Endothelial cell (in vitro differentiated cells): Measurements from ENCODE around the gene NEURL1. TPM values are rescaled to one million over a fixed set of nuclear protein-coding genes. Genes with fewer than 3 reads are reported as not detected.

Source experiments
- DNase-seq: peaks from one replicate; pipeline ENCODE4 v3.0.0; 2021; ENCODE audit warnings: low spot score
- H3K27ac Mint-ChIP-seq: one replicate; pipeline ENCODE4 v1.8.0; 2021; ENCODE audit warnings: mixed read lengths, inconsistent platforms; ENCODE audit not compliant: unreplicated experiment
- H3K27me3 Mint-ChIP-seq: one replicate; pipeline ENCODE4 v1.8.0; 2021; ENCODE audit warnings: mild to moderate bottlenecking, moderate library complexity, mixed read lengths, inconsistent platforms; ENCODE audit not compliant: unreplicated experiment
- H3K36me3 Mint-ChIP-seq: one replicate; pipeline ENCODE4 v1.8.0; 2021; ENCODE audit warnings: mild to moderate bottlenecking, low read depth, mixed read lengths, inconsistent platforms; ENCODE audit not compliant: unreplicated experiment
- H3K4me1 Mint-ChIP-seq: one replicate; pipeline ENCODE4 v1.8.0; 2021; ENCODE audit warnings: mild to moderate bottlenecking, mixed read lengths, inconsistent platforms; ENCODE audit not compliant: unreplicated experiment
- H3K4me3 Mint-ChIP-seq: one replicate; pipeline ENCODE4 v1.8.0; 2021; ENCODE audit warnings: mild to moderate bottlenecking, mixed read lengths, inconsistent platforms; ENCODE audit not compliant: unreplicated experiment
- H3K9me3 Mint-ChIP-seq: one replicate; pipeline ENCODE4 v1.8.0; 2021; ENCODE audit warnings: mixed read lengths, inconsistent platforms; ENCODE audit not compliant: unreplicated experiment
- total RNA-seq: library from RNA; stranded (reverse); fragmentation: NEBNext Ultra II Directional; extraction: Animal tissue kit (Norgen Biotek cat#: 25700); gene quantifications from one replicate; pipeline ENCODE4 v1.2.1, GENCODE V29; 2021; ENCODE audit not compliant: unreplicated experiment
- TF ChIP-seq, protein P1 (sequence below): fragments of 200-600 bp; sonication (generic); IDR thresholded peaks from one replicate; pipeline ENCODE4 v1.5.0; 2021; ENCODE audit warnings: antibody characterized with exemption; ENCODE audit not compliant: unreplicated experiment

Gene NEURL1
- total RNA-seq, 1 donor from 2014 or later = 0.69 TPM

DNA sequence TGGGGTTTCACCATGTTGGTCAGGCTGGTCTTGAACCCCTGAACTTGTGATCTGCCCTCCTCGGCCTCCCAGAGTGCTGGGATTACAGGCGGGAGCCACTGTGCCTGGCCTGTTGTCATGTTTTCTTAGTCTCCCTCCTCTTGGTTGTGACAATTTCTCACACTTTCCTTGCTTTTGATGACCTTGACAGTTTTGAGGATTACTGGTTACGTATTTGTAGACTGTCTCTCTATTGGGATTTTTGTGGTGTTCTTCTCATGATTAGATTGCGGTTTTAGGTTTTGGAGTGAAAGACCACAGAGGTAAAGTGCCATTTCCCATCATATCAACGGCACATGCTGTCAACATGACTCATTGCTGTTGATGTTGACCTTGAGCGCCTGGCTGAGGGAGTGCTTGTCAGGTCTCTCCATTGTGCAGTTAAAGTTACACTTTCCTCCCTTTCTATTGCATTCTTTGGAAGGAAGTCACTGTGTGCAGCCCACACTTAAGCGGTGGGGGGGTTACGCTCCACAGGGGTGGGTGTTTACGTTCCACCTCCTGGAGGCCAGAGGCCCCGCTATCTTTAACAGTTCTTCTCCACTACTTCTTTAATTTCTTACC, 10.8 kb downstream of the NEURL1 start:
- TF ChIP-seq, protein P1, sequence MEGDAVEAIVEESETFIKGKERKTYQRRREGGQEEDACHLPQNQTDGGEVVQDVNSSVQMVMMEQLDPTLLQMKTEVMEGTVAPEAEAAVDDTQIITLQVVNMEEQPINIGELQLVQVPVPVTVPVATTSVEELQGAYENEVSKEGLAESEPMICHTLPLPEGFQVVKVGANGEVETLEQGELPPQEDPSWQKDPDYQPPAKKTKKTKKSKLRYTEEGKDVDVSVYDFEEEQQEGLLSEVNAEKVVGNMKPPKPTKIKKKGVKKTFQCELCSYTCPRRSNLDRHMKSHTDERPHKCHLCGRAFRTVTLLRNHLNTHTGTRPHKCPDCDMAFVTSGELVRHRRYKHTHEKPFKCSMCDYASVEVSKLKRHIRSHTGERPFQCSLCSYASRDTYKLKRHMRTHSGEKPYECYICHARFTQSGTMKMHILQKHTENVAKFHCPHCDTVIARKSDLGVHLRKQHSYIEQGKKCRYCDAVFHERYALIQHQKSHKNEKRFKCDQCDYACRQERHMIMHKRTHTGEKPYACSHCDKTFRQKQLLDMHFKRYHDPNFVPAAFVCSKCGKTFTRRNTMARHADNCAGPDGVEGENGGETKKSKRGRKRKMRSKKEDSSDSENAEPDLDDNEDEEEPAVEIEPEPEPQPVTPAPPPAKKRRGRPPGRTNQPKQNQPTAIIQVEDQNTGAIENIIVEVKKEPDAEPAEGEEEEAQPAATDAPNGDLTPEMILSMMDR = no peak
- no peak overlapping the region for H3K4me3 Mint-ChIP-seq
- no peaks in the 10 kb centered on the region for H3K9me3 Mint-ChIP-seq
- no peak for DNase-seq
- peaks cover 8% of the 10 kb centered on the region for H3K27me3 Mint-ChIP-seq
- H3K36me3 Mint-ChIP-seq = no peaks in the 10 kb centered on the region
- no peak overlapping the region for H3K27ac Mint-ChIP-seq
- peaks cover 3% of the 10 kb centered on the region for H3K4me1 Mint-ChIP-seq

DNA sequence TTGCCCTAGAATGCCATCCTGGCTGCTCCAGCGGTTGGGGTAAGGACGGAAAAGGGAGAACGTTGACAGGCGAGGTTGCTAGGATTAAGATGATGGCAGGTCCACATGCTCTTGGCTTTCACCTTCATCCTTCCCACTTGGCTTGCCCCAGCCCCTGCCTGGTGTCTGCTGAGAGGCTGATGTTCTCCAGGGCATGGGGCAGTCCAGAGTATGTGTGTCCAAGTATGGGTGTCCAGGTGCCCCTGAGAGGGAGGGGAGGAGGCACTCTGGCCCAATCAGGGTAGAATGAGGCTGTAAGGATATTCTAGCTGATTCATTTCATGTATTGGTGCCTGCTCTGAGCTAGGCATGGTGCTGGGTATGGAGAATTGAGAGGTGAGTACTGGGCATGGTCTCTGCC, 12.6 kb downstream of the NEURL1 start:
- no peak for DNase-seq
- Mint-ChIP-seq H3K4me3 (no peak overlapping the region), H3K36me3 (no peaks in the 10 kb centered on the region), H3K9me3 (no peaks in the 10 kb centered on the region), H3K4me1 (peaks cover 3% of the 10 kb centered on the region), H3K27me3 (peaks cover 4% of the 10 kb centered on the region), H3K27ac (no peak overlapping the region)
- TF ChIP-seq, protein P1 = no peak

DNA sequence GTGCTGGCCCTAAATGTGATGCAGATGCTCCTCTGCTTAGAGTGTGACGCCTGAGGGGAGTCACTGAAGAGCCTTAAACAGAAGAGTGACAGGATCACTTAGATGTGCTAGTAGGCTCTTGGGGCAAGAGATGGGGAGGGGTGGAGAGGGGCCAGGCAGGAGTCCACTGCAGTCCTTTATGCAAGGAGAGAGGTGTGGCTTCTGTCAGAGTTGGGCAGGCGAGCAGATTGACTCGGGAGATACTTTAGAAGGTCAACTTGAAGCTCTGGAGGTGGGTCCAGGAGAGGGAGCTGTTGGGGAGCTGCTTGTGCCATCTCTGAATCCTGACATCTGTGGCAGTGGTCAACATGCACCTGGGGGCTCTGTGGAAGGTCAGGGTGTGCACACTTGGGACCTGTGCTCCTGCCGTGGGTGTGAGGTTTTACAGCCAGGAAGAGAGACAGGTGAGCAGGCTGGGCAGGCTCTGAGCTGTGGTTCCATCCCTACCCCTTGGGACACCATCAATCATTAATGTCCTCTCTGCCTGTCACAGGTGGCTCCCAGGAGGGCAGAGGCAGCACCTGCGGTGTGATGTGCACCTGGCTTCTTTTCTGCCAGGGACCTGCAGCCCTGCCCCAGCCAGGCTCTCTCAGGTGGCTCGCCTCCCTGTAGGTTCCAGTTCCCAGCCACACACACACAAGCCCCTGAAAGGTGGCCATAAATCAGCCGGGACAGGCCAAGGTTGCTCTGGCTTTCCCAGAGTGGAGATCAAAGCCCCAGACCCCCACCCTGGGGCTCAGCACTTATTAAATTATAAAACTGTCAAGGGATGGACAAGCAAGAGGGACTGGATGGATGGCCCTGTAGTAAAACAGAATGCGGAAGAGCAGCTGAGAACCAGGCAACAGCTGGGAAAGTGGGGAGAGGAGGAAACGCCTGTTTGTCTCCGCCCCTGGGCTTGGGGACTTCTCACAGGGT, 14.0 kb downstream of the NEURL1 start:
- no peak for DNase-seq
- Mint-ChIP-seq H3K4me3 (peak overlapping the region; percentile 42), H3K36me3 (no peaks in the 10 kb centered on the region), H3K27ac (no peak overlapping the region), H3K9me3 (no peaks in the 10 kb centered on the region), H3K27me3 (peaks cover 3% of the 10 kb centered on the region), H3K4me1 (peaks cover 3% of the 10 kb centered on the region)
- TF ChIP-seq, protein P1 = no peak

DNA sequence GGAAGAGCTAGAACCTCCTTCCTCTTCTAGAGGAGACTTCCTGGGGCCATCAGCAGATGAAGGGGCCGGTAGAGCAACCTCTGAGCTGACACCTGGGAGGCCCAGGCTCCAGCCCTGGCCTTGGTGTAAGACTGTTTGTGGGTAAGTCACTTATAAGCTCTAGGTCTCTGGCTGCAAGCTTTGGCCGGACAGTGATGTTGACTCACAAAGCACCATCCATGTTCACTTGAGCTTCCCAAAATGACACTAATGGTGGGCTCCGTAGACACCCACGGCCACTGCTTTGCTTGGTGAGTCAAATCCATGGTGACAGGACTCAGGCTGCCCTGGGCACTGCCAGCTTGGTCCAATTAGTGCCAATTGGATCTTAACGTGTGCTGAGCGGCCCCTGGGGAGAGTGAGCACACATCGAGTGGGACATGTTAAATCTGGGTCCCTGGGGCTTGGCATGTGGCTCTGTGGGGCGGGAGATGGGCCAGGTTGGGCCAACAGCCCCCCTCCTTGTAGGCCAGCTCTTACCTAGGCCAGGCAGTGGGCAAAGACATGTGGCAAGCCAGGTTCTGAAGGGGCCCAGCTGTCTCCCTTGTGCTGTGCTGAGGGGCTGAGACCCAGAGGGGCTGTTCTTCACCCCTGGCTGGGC, 16.7 kb downstream of the NEURL1 start:
- H3K27ac Mint-ChIP-seq = no peak overlapping the region
- no peak for DNase-seq
- H3K4me1 Mint-ChIP-seq = peaks cover 1% of the 10 kb centered on the region
- no peaks in the 10 kb centered on the region for H3K9me3 Mint-ChIP-seq
- peaks cover 2% of the 10 kb centered on the region for H3K27me3 Mint-ChIP-seq
- TF ChIP-seq, protein P1 = no peak
- no peaks in the 10 kb centered on the region for H3K36me3 Mint-ChIP-seq
- H3K4me3 Mint-ChIP-seq = no peak overlapping the region
